Measurements from ENCODE around the gene FANCI.

The FANCI gene

GRCh38 chr15:89218531-89218930 is 25.2 kb upstream of the FANCI start:
- no peaks in the 10 kb centered on the region for H3K36me3 ChIP-seq (ENCODE audit: control insufficient read depth in 2 of 2, insufficient read depth in 1 of 2, low read length in 2 of 2)
- ChIA-PET CTCF (interaction anchor here (1.0 to 4.4 kb wide), 2 partner anchors 12 to 13 kb away, joined by 3 to 24 read pairs; no protein-coding TSS in a partner anchor), POLR2A (interaction anchor here (0.6 kb wide), 1 partner anchor 28 kb away, joined by 4 read pairs; no protein-coding TSS in a partner anchor)
- no peak overlapping the region for H3K27ac ChIP-seq (ENCODE audit: extremely low read depth, low read depth, low read length)
- no peaks in the 10 kb centered on the region for H3K4me1 ChIP-seq (ENCODE audit: control insufficient read depth, insufficient read depth, low read length)
- no peaks in the 10 kb centered on the region for H3K9me3 ChIP-seq (ENCODE audit: control insufficient read depth, insufficient read depth, low read depth, low read length)
- TF ChIP-seq ZNF157 (tag by site-specific recombination; IDR thresholded peaks at IDR 0.05) (no peak), ZNF221 (tag by site-specific recombination; IDR thresholded peaks at IDR 0.05; ENCODE audit: borderline replicate concordance) (no peak), ZNF311 (tag by site-specific recombination; IDR thresholded peaks at IDR 0.05; ENCODE audit: borderline replicate concordance) (no peak), IKZF3 (tag by site-specific recombination; IDR thresholded peaks at IDR 0.05) (no peak), ZNF596 (tag by site-specific recombination; IDR thresholded peaks at IDR 0.05) (no peak)
- H3K4me3 ChIP-seq (ENCODE audit: low read depth, low read length), result no peak overlapping the region

GRCh38 chr15:89221543-89221942 is 22.2 kb upstream of the FANCI start, which contains the start of gene RLBP1:
Gene RLBP1 (minus strand): TSS chr15:89221579. CDS start chr15:89218975, 2,604 bp downstream.
- H3K36me3 ChIP-seq (ENCODE audit: control insufficient read depth in 2 of 2, insufficient read depth in 1 of 2, low read length in 2 of 2), result no peaks in the 10 kb centered on the region
- H3K9me3 ChIP-seq (ENCODE audit: control insufficient read depth, insufficient read depth, low read depth, low read length), result no peaks in the 10 kb centered on the region
- H3K4me1 ChIP-seq (ENCODE audit: control insufficient read depth, insufficient read depth, low read length), result no peaks in the 10 kb centered on the region
- ChIA-PET CTCF (interaction anchor here (0.6 to 2.5 kb wide), 2 partner anchors 15 to 664 kb away, joined by 3 to 18 read pairs; no protein-coding TSS in a partner anchor), POLR2A (no interaction called here)
- no peak within 1 kb of the TSS for H3K4me3 ChIP-seq (ENCODE audit: low read depth, low read length)
- TF ChIP-seq ZNF37A (tag by site-specific recombination; IDR thresholded peaks at IDR 0.05), result no peak
- TF ChIP-seq ZSCAN4 (tag by site-specific recombination; IDR thresholded peaks at IDR 0.05), result no peak
- no peak for TF ChIP-seq ZBTB7A (tag by site-specific recombination; IDR thresholded peaks at IDR 0.05; ENCODE audit: low read depth)
- no peak for TF ChIP-seq ZNF280D (tag by site-specific recombination; IDR thresholded peaks at IDR 0.05)
- TF ChIP-seq ZBTB21 (tag by site-specific recombination; IDR thresholded peaks at IDR 0.05), result no peak
- TF ChIP-seq KLF9 (tag by site-specific recombination; IDR thresholded peaks at IDR 0.05; ENCODE audit: low read depth), result no peak
- no peak for TF ChIP-seq ZNF623 (tag by site-specific recombination; IDR thresholded peaks at IDR 0.05)
- TF ChIP-seq ZSCAN30 (tag by site-specific recombination; IDR thresholded peaks at IDR 0.05), result no peak
- TF ChIP-seq ZNF433 (tag by site-specific recombination; IDR thresholded peaks at IDR 0.05; ENCODE audit: low read depth), result no peak
- TF ChIP-seq ZBTB10 (tag by site-specific recombination; IDR thresholded peaks at IDR 0.05), result no peak
- no peak for TF ChIP-seq SP7 (tag by site-specific recombination; IDR thresholded peaks at IDR 0.05)
- TF ChIP-seq ZSCAN23 (tag by site-specific recombination; IDR thresholded peaks at IDR 0.05), result no peak
- no peak within 1 kb of the TSS for H3K27ac ChIP-seq (ENCODE audit: extremely low read depth, low read depth, low read length)

Measured in HEK293 (cell line).